ENCODE data around the gene RASSF3. TPM values are rescaled to one million over a fixed set of nuclear protein-coding genes. Genes with fewer than 3 reads are reported as not detected.

RASSF3 gene
- total and polyA plus RNA-seq, 2 of the 13 experiments (the other 11 are each of a cell fraction or from before 2014, with no cell fraction given) = 15.5 to 16.0 TPM

GRCh38 chr12:64567570-64567969, 42.7 kb upstream of the RASSF3 start:
- intact Hi-C loops (cut with micrococcal nuclease; ENCODE audit: unreplicated experiment) (no loop called here), in situ Hi-C loops (cut with HindIII; ENCODE audit: extremely low pct_ligation_motif_present, low pct_unique_long_range_greater_than_20kb) (no loop called here)
- ChIA-PET POLR2A (no interaction called here), CTCF (ENCODE audit: low intra/inter-chr PET ratio, low total read pairs) (no interaction called here)
- 51% methylated on average over 4 of the region's 8 CpGs for WGBS (ENCODE audit: low lambda C conversion rate)
- no peak for FAIRE-seq
- Histone ChIP-seq H3K4me2 (ENCODE audit: low read depth, low read length) (no peak overlapping the region), H3K4me3 (replicated peaks in 1 of 3; ENCODE audit: insufficient read depth in 1 of 3, low read depth in 2 of 3, low read length in 3 of 3) (no peak overlapping the region), H4K20me1 (ENCODE audit: insufficient read depth, low read length) (no peaks in the 10 kb centered on the region), H3K27ac (ENCODE audit: extremely low read length, insufficient read depth, low read length) (no peak overlapping the region), H3K27me3 (ENCODE audit: control insufficient read depth in 1 of 2, insufficient read depth in 2 of 2, low read length in 2 of 2) (no peaks in the 10 kb centered on the region; a peak in 1 of 5 replicates), H3K79me2 (ENCODE audit: insufficient read depth, low read length) (no peaks in the 10 kb centered on the region), H3K4me1 (ENCODE audit: insufficient read depth, low read length) (peaks cover 43% of the 10 kb centered on the region), H2AFZ (ENCODE audit: low read length) (no peak overlapping the region), H3K9ac (ENCODE audit: insufficient read depth, low read depth, low read length) (no peak overlapping the region), H3K9me3 (ENCODE audit: low read length) (no peaks in the 10 kb centered on the region), H3K36me3 (replicated peaks in 1 of 2; ENCODE audit: control insufficient read depth in 1 of 2, insufficient read depth in 2 of 2, low read length in 2 of 2) (no peaks in the 10 kb centered on the region)
- no TSS peak for BruUV-seq (replicated peaks)
- ATAC-seq = peak; percentile 42
- DNase-seq (ENCODE audit: low spot score) = no peak
- TF ChIP-seq ZNF784 (CRISPR knock-in tag; IDR thresholded peaks at IDR 0.05; ENCODE audit: borderline replicate concordance) = no peak
- TF ChIP-seq ARID4A (CRISPR knock-in tag; IDR thresholded peaks at IDR 0.05; ENCODE audit: borderline replicate concordance) = no peak
- TF ChIP-seq ZNF616 (CRISPR knock-in tag; IDR thresholded peaks at IDR 0.05; ENCODE audit: low read depth) = no peak
- TF ChIP-seq NFE2 (CRISPR knock-in tag; IDR thresholded peaks at IDR 0.05) = no peak
- TF ChIP-seq GRHL1 (CRISPR knock-in tag; conservative IDR thresholded peaks at IDR 0.05) = no peak
- no peak for TF ChIP-seq E2F5 (CRISPR knock-in tag; conservative IDR thresholded peaks at IDR 0.05)
- TF ChIP-seq ZBTB38 (CRISPR knock-in tag; IDR thresholded peaks at IDR 0.05) = no peak
- TF ChIP-seq CSRNP1 (CRISPR knock-in tag; IDR thresholded peaks at IDR 0.05) = no peak
- TF ChIP-seq ZNF44 (CRISPR knock-in tag; IDR thresholded peaks at IDR 0.05) = no peak
- TF ChIP-seq ZNF605 (CRISPR knock-in tag; IDR thresholded peaks at IDR 0.05) = no peak
- no peak for TF ChIP-seq REXO4 (CRISPR knock-in tag; IDR thresholded peaks at IDR 0.05; ENCODE audit: borderline replicate concordance)
- TF ChIP-seq AGO1 (IDR thresholded peaks at IDR 0.05; ENCODE audit: low read depth, low read length, poor library complexity, severe bottlenecking) = no peak

Data from HepG2 (cell line).